ENCODE results near the gene TMEM266.

TMEM266 gene

GRCh38 chr15:76116138-76116885 lies 56.5 kb downstream of the TMEM266 start:
- H3K9ac ChIP-seq (ENCODE audit: low read length) = no peak overlapping the region

GRCh38 chr15:76117181-76117580 lies 57.4 kb downstream of the TMEM266 start:
- no peaks in the 10 kb centered on the region for H3K9me2 ChIP-seq (replicated peaks; ENCODE audit: insufficient read depth, low read length)
- H3K79me2 ChIP-seq (ENCODE audit: insufficient read depth, low read length) = no peaks in the 10 kb centered on the region
- no peak overlapping the region for H2AFZ ChIP-seq (ENCODE audit: low read depth, low read length, severe bottlenecking)
- H3K4me2 ChIP-seq (ENCODE audit: low read depth, low read length, poor library complexity, severe bottlenecking) = no peak overlapping the region
- no peaks in the 10 kb centered on the region for H3F3A ChIP-seq (ENCODE audit: insufficient read depth)
- no peak overlapping the region for H3K9ac ChIP-seq (ENCODE audit: low read length)
- H3K27me3 ChIP-seq (ENCODE audit: low read length) = no peaks in the 10 kb centered on the region
- no peaks in the 10 kb centered on the region for H4K20me1 ChIP-seq (ENCODE audit: low read depth, low read length)
- no peak for TF ChIP-seq CTCF (IDR thresholded peaks at IDR 0.05; ENCODE audit: insufficient read depth, low read length, poor library complexity, severe bottlenecking)
- no peak for TF ChIP-seq EZH2phosphoT487 (conservative IDR thresholded peaks at IDR 0.05; ENCODE audit: low read length)
- no peak overlapping the region for H3K27ac ChIP-seq (ENCODE audit: low read depth, low read length)
- H3K36me3 ChIP-seq (ENCODE audit: low read length) = no peaks in the 10 kb centered on the region
- no peak overlapping the region for H3K4me3 ChIP-seq (ENCODE audit: insufficient read depth, low read length, poor library complexity, severe bottlenecking)
- no peaks in the 10 kb centered on the region for H3K9me3 ChIP-seq (ENCODE audit: insufficient read depth, low read length)

More at GRCh38 chr15:76116138-76116885, 56.5 kb downstream of the TMEM266 start:
- no peaks in the 10 kb centered on the region for H3K27me3 ChIP-seq (ENCODE audit: low read length)
- no peaks in the 10 kb centered on the region for H3F3A ChIP-seq (ENCODE audit: insufficient read depth)
- H3K27ac ChIP-seq (ENCODE audit: low read depth, low read length) = no peak overlapping the region
- TF ChIP-seq EZH2phosphoT487 (conservative IDR thresholded peaks at IDR 0.05; ENCODE audit: low read length) (no peak), CTCF (IDR thresholded peaks at IDR 0.05; ENCODE audit: insufficient read depth, low read length, poor library complexity, severe bottlenecking) (no peak)
- no peaks in the 10 kb centered on the region for H4K20me1 ChIP-seq (ENCODE audit: low read depth, low read length)
- no peak overlapping the region for H3K4me3 ChIP-seq (ENCODE audit: insufficient read depth, low read length, poor library complexity, severe bottlenecking)
- no peaks in the 10 kb centered on the region for H3K9me2 ChIP-seq (replicated peaks; ENCODE audit: insufficient read depth, low read length)
- no peaks in the 10 kb centered on the region for H3K36me3 ChIP-seq (ENCODE audit: low read length)
- no peak overlapping the region for H3K4me2 ChIP-seq (ENCODE audit: low read depth, low read length, poor library complexity, severe bottlenecking)
- H3K9me3 ChIP-seq (ENCODE audit: insufficient read depth, low read length) = no peaks in the 10 kb centered on the region
- H3K79me2 ChIP-seq (ENCODE audit: insufficient read depth, low read length) = no peaks in the 10 kb centered on the region
- H2AFZ ChIP-seq (ENCODE audit: low read depth, low read length, severe bottlenecking) = no peak overlapping the region

- Histone ChIP-seq H2AFZ (ENCODE audit: low read depth, low read length, severe bottlenecking) (no peak overlapping the region), H3K4me3 (ENCODE audit: insufficient read depth, low read length, poor library complexity, severe bottlenecking) (no peak overlapping the region)
- no peak for TF ChIP-seq EZH2phosphoT487 (conservative IDR thresholded peaks at IDR 0.05; ENCODE audit: low read length)
- TF ChIP-seq CTCF (IDR thresholded peaks at IDR 0.05; ENCODE audit: insufficient read depth, low read length, poor library complexity, severe bottlenecking) = no peak
Measured at GRCh38 chr15:76118767-76119166, 59.0 kb downstream of the TMEM266 start.

More at GRCh38 chr15:76118767-76119166, 59.0 kb downstream of the TMEM266 start:
- no peaks in the 10 kb centered on the region for H3K36me3 ChIP-seq (ENCODE audit: low read length)
- no peak overlapping the region for H3K9ac ChIP-seq (ENCODE audit: low read length)
- H3K27ac ChIP-seq (ENCODE audit: low read depth, low read length) = no peak overlapping the region
- H3K27me3 ChIP-seq (ENCODE audit: low read length) = no peaks in the 10 kb centered on the region
- no peaks in the 10 kb centered on the region for H3K9me3 ChIP-seq (ENCODE audit: insufficient read depth, low read length)
- no peaks in the 10 kb centered on the region for H4K20me1 ChIP-seq (ENCODE audit: low read depth, low read length)
- no peak overlapping the region for H3K4me2 ChIP-seq (ENCODE audit: low read depth, low read length, poor library complexity, severe bottlenecking)
- H3K79me2 ChIP-seq (ENCODE audit: insufficient read depth, low read length) = no peaks in the 10 kb centered on the region
- H3F3A ChIP-seq (ENCODE audit: insufficient read depth) = no peaks in the 10 kb centered on the region
- no peaks in the 10 kb centered on the region for H3K9me2 ChIP-seq (replicated peaks; ENCODE audit: insufficient read depth, low read length)
